Keratinocyte (primary cell): ENCODE measurements around the gene APBB3.

Source experiments
- EZH2 ChIP-seq: IDR thresholded peaks from one replicate; pipeline ENCODE4 v1.6.1; 2012; ENCODE audit warnings: inconsistent platforms, mild to moderate bottlenecking, low read length, moderate library complexity
- TF ChIP-seq, protein P1 (sequence below), 3 experiments: IDR thresholded peaks in 1 of 3; conservative IDR thresholded peaks in 1 of 3; optimal IDR thresholded peaks in 1 of 3; 2 replicates in 2 of 3; 3 replicates in 1 of 3; pipeline versions ENCODE3 to v1.5.1; 2011; ENCODE audit warnings: low read length in 3 of 3, mild to moderate bottlenecking in 3 of 3, moderate library complexity in 2 of 3, control low read depth in 1 of 3, inconsistent platforms in 1 of 3; ENCODE audit not compliant: insufficient read depth in 2 of 3; ENCODE audit errors: extremely low read depth in 1 of 3

DNA sequence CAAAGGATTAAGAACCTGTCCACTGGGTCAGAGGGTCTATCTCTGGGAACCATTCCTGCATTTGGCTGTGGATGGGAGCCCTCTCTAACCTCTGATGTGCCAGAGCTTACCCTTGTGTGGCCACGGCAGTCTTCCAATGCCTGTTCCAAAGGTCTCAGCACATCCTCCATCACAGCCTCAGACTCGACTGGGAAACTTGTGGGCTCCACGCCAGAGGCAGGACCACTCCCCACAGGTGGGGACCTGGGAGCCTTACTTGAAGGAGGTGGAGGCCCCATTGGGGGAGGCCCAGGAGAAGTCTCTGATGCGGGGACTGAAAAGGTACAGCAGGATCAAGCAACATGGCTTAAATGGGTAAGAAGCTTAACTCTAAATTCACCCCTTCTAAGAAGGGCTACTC, 12.5 kb downstream of the APBB3 start:
- no peak for TF ChIP-seq EZH2
- TF ChIP-seq, protein P1, sequence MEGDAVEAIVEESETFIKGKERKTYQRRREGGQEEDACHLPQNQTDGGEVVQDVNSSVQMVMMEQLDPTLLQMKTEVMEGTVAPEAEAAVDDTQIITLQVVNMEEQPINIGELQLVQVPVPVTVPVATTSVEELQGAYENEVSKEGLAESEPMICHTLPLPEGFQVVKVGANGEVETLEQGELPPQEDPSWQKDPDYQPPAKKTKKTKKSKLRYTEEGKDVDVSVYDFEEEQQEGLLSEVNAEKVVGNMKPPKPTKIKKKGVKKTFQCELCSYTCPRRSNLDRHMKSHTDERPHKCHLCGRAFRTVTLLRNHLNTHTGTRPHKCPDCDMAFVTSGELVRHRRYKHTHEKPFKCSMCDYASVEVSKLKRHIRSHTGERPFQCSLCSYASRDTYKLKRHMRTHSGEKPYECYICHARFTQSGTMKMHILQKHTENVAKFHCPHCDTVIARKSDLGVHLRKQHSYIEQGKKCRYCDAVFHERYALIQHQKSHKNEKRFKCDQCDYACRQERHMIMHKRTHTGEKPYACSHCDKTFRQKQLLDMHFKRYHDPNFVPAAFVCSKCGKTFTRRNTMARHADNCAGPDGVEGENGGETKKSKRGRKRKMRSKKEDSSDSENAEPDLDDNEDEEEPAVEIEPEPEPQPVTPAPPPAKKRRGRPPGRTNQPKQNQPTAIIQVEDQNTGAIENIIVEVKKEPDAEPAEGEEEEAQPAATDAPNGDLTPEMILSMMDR (optimal IDR thresholded peaks at IDR 0.05 in 1 of 3, IDR thresholded peaks at IDR 0.05 in 1 of 3, conservative IDR thresholded peaks at IDR 0.05 in 1 of 3; ENCODE audit: extremely low read depth in 1 of 3, insufficient read depth in 2 of 3, low read length in 3 of 3) = no peak
